Panc1 (cell line): Measurements from ENCODE around the gene TMEM259. TPM values are rescaled to one million over a fixed set of nuclear protein-coding genes. Genes with fewer than 3 reads are reported as not detected.

Source experiments
- ATAC-seq: fragments of 200-7000 bp; cut with Tn5 transposase; 2 replicates; pipeline ENCODE4 v1.9.1; 2020; ENCODE audit warnings: mild to moderate bottlenecking, moderate library complexity
- BruUV-seq: library from RNA; stranded (reverse); fragments of 400-500 nt; replicated peaks from 2 replicates; lab custom pipeline; 2021; lab: Mats Ljungman, UMichigan
- CTCF ChIA-PET: fragments of 300-600 bp; sonication (Branson Sonifier 250); formaldehyde crosslinking; loops from one replicate; lab custom pipeline; 2022; ENCODE audit warnings: antibody characterized with exemption; lab: Charles Lee
- POLR2A ChIA-PET: fragments of 300-600 bp; sonication (Branson Sonifier 250); formaldehyde crosslinking; loops from one replicate; lab custom pipeline; 2022; ENCODE audit warnings: antibody characterized with exemption; lab: Charles Lee
- DNase-seq: peaks from one replicate; pipeline ENCODE4 v3.0.0-alpha.2; 2010; ENCODE audit warnings: low read depth, low spot score
- H3K27ac ChIP-seq: 2 replicates; pipeline ENCODE4 v1.5.1; 2011; ENCODE audit warnings: mild to moderate bottlenecking, low read length, inconsistent platforms
- H3K27me3 ChIP-seq: fragments of 200-500 bp; sonication (Bioruptor generic); 2 replicates; pipeline ENCODE4 v1.6.0; 2014; ENCODE audit warnings: low read length, inconsistent platforms; ENCODE audit not compliant: control insufficient read depth, insufficient read depth
- H3K36me3 ChIP-seq: fragments of 200-500 bp; sonication (Bioruptor generic); 2 replicates; pipeline ENCODE4 v1.5.1; 2014; ENCODE audit warnings: inconsistent platforms, mild to moderate bottlenecking, low read length, moderate library complexity; ENCODE audit not compliant: control insufficient read depth, insufficient read depth
- H3K4me1 ChIP-seq: 2 replicates; pipeline ENCODE4 v1.5.1; 2011; ENCODE audit warnings: inconsistent platforms, mild to moderate bottlenecking, low read length, moderate library complexity; ENCODE audit not compliant: control insufficient read depth, insufficient read depth
- H3K4me3 ChIP-seq, 2 experiments: 2 replicates each; pipeline ENCODE4 v1.5.1; 2011 to 2012; ENCODE audit warnings: low read depth in 2 of 2, low read length in 2 of 2, mild to moderate bottlenecking in 2 of 2, inconsistent platforms in 1 of 2, moderate library complexity in 1 of 2
- H3K9me3 ChIP-seq: fragments of 200-500 bp; sonication (Bioruptor generic); 2 replicates; pipeline ENCODE4 v1.5.1; 2014; ENCODE audit warnings: low read depth, mild to moderate bottlenecking, inconsistent platforms, low read length, moderate library complexity; ENCODE audit not compliant: control insufficient read depth, insufficient read depth
- CTCF ChIP-seq: fragments of 450-650 bp; IDR thresholded peaks from 2 replicates; pipeline ENCODE4 v1.5.1; 2017; ENCODE audit warnings: mild to moderate bottlenecking
- POLR2AphosphoS5 ChIP-seq: IDR thresholded peaks from 2 replicates; pipeline ENCODE4 v1.6.1; 2012; ENCODE audit warnings: mild to moderate bottlenecking, low read depth, low read length, moderate library complexity
- REST ChIP-seq, 2 experiments: IDR thresholded peaks; 2 replicates each; pipeline ENCODE4 v1.6.1; 2011 to 2012; ENCODE audit warnings: low read depth in 2 of 2, control low read depth in 1 of 2, low read length in 1 of 2, mild to moderate bottlenecking in 1 of 2, moderate library complexity in 1 of 2; ENCODE audit not compliant: insufficient read depth in 1 of 2
- SIN3A ChIP-seq: IDR thresholded peaks from 2 replicates; pipeline ENCODE4 v1.6.1; 2012; ENCODE audit warnings: low read depth, mild to moderate bottlenecking, low read length, moderate library complexity, borderline replicate concordance; ENCODE audit not compliant: insufficient read depth
- TCF7L2 ChIP-seq: IDR thresholded peaks from 2 replicates; pipeline ENCODE4 v1.6.1; 2011; ENCODE audit warnings: mild to moderate bottlenecking, low read depth, low read length, inconsistent platforms
- in situ Hi-C: cut with HindIII; loops from 2 replicates; pipeline ENCODE4 v1.10.0; 2016; ENCODE audit warnings: low sequenced_read_pairs, low pct_unique_long_range_greater_than_20kb
- intact Hi-C: fragments of 100-400 bp; cut with micrococcal nuclease; formaldehyde crosslinking; loops from one replicate; pipeline ENCODE4 v1.10.0; 2022; ENCODE audit not compliant: unreplicated experiment
- total RNA-seq: library from RNA; stranded (reverse); gene quantifications from one replicate; pipeline ENCODE4 v1.2.1, GENCODE V29; 2021; ENCODE audit not compliant: unreplicated experiment

Gene TMEM259
- total RNA-seq, 1 experiment from 2014 or later: 193 TPM

- Histone ChIP-seq H3K4me1 (peaks cover 20% of the 10 kb centered on the region), H3K27me3 (no peaks in the 10 kb centered on the region), H3K9me3 (no peaks in the 10 kb centered on the region), H3K36me3 (no peaks in the 10 kb centered on the region), H3K4me3 (no peak overlapping the region), H3K27ac (no peak overlapping the region)
- DNase-seq (no peak), ATAC-seq (no peak)
- intact Hi-C loops (no loop called here), in situ Hi-C loops (no loop called here)
- TF ChIP-seq REST (IDR thresholded peaks at IDR 0.05; ENCODE audit: insufficient read depth in 1 of 2, low read depth in 2 of 2, low read length in 1 of 2) (no peak), CTCF (no peak), SIN3A (no peak), TCF7L2 (no peak), POLR2AphosphoS5 (no peak)
- POLR2A ChIA-PET: interaction anchor here (0.6 kb wide), 1 partner anchor 54 kb away, joined by 3 read pairs; no protein-coding TSS in a partner anchor
- CTCF ChIA-PET: no interaction called here
- BruUV-seq: no TSS peak
These were observed 6.5 kb downstream of the TMEM259 start for GRCh38 chr19:1014161-1015060.

GRCh38 chr19:1013218-1013617, 7.7 kb downstream of the TMEM259 start:
- POLR2A ChIA-PET: no interaction called here
- Histone ChIP-seq H3K27ac (no peak overlapping the region), H3K9me3 (no peaks in the 10 kb centered on the region), H3K4me1 (peaks cover 18% of the 10 kb centered on the region), H3K27me3 (no peaks in the 10 kb centered on the region), H3K4me3 (no peak overlapping the region), H3K36me3 (no peaks in the 10 kb centered on the region)
- TF ChIP-seq CTCF (no peak), SIN3A (no peak), REST (IDR thresholded peaks at IDR 0.05; ENCODE audit: insufficient read depth in 1 of 2, low read depth in 2 of 2, low read length in 1 of 2) (no peak), POLR2AphosphoS5 (no peak), TCF7L2 (no peak)
- BruUV-seq: no TSS peak
- CTCF ChIA-PET: no interaction called here
- ATAC-seq (no peak), DNase-seq (no peak)
- intact Hi-C loops: no loop called here
- in situ Hi-C loops: no loop called here
